GM12873 (cell line): ENCODE measurements around the gene AGBL4.

Experiments
- CTCF ChIP-seq: IDR thresholded peaks from 2 replicates; pipeline ENCODE4 v1.5.1; 2012; ENCODE audit warnings: low read depth, mild to moderate bottlenecking, moderate library complexity, low read length, control low read depth; ENCODE audit not compliant: insufficient read depth; ENCODE audit errors: missing control alignments

Gene AGBL4

GRCh38 chr1:49435291-49435690 lies 588.5 kb downstream of the AGBL4 start:
- no peak for TF ChIP-seq CTCF

- TF ChIP-seq CTCF, result no peak
Observed at GRCh38 chr1:49424782-49425181, 599.0 kb downstream of the AGBL4 start.

DNA sequence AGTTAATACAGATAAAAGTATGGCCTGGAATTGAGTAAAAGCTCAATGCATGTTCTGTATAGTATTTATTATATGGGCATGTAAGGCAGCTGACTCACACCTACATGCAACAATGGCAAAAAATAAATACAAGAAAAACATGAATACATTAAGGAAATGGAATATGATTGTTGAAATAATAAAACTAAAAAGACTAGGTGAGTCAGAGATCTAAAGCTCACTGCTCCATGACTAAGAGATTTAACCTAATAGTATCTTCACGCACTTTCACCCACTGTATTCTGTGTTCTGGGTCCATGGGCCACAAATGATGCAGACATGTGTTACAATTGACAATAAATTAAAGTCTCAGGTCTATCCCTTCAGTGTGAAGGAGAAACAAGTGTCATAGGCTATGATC lies 607.0 kb downstream of the AGBL4 start:
- TF ChIP-seq CTCF, result no peak

DNA sequence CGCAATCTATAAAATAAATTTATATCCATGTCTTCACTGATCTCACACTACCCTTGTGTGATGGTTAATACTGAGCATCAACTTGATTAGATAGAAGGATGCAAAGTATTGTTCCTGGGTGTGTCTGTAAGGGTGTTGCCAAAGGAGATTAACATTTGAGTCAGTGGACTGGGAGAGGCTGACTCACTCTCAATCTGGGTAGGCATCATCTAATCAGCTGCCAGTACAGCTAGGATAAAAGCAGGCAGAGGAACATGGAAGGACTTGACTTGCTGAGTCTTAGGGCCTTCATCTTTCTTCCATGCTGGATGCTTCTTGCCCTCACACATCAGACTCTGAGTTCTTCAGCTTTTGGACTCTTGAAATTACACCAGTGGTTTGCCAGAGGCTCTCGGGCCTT lies 615.4 kb downstream of the AGBL4 start:
- TF ChIP-seq CTCF, result no peak

GRCh38 chr1:49397086-49397485 lies 626.7 kb downstream of the AGBL4 start:
- TF ChIP-seq CTCF, result no peak

- TF ChIP-seq CTCF, result no peak
Observed at GRCh38 chr1:49394200-49394599, 629.6 kb downstream of the AGBL4 start.

DNA sequence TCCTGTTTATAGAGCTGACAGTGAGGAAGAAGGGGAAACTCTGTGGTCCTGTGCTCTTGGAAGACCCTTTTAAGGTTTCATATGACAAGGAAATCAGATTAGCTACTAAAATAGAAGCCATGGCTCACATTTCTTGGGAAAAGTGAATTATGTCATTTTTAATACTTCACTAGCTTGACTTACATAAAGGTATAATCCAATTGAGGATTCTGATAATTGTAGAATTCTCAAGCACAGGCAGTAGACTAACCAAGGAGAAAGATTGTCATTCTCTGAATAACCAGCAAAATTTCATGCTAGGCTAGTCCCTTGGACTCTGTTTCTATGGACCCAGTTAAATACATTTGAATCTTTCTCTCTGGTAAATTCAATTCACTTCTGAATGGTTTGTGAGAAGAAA lies 634.1 kb downstream of the AGBL4 start:
- TF ChIP-seq CTCF, result no peak

DNA sequence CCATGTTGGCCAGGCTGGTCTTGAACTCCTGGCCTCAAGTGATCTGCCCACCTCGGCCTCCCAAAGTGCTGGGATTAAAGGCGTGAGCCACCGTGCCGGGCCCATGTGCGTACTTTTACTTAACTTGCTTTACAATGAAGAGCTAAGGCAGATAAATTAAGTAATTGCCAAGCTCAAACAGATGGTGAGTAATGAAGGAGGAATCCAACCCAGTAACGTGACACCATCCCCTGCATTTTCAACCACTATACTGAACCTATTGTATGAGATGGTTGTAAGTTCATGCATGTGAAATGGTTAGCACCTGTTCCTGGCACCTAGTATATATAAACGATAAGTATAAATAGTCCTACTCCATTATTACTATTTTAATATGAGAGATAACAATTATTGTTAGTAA lies 659.1 kb downstream of the AGBL4 start:
- no peak for TF ChIP-seq CTCF
